Islet of Langerhans (tissue), 1 donor: ENCODE measurements around the gene BEGAIN.

ENCODE experiments used
- FAIRE-seq: peaks from one replicate; lab custom pipeline; 2011; peaks lifted over from hg19 to GRCh38; lab: Jason Lieb, UNC

BEGAIN gene

GRCh38 chr14:100587086-100587762 lies at the start of gene BEGAIN:
Gene BEGAIN, minus strand, starts transcription at chr14:100587417. Its CDS starts 127 bp downstream, at chr14:100587290.
- FAIRE-seq: no peak

GRCh38 chr14:100636559-100636958 lies 49.3 kb upstream of the BEGAIN start:
- FAIRE-seq: no peak

- no peak for FAIRE-seq
Observed at GRCh38 chr14:100634026-100634425, 46.8 kb upstream of the BEGAIN start.

GRCh38 chr14:100633406-100633805 lies 46.2 kb upstream of the BEGAIN start:
- FAIRE-seq: no peak

- FAIRE-seq: no peak
Observed at GRCh38 chr14:100629696-100630095, 42.5 kb upstream of the BEGAIN start.

- FAIRE-seq: no peak
Observed at GRCh38 chr14:100629098-100629497, 41.9 kb upstream of the BEGAIN start.

GRCh38 chr14:100628225-100628624 lies 41.0 kb upstream of the BEGAIN start:
- FAIRE-seq: no peak

GRCh38 chr14:100626614-100627013 lies 39.4 kb upstream of the BEGAIN start:
- FAIRE-seq: no peak

- FAIRE-seq: no peak
Observed at GRCh38 chr14:100623961-100624360, 36.7 kb upstream of the BEGAIN start.

- no peak for FAIRE-seq
Observed at GRCh38 chr14:100623557-100623956, 36.3 kb upstream of the BEGAIN start.

GRCh38 chr14:100622708-100623485 lies 35.7 kb upstream of the BEGAIN start:
- FAIRE-seq: no peak

GRCh38 chr14:100622224-100622623 lies 35.0 kb upstream of the BEGAIN start:
- FAIRE-seq: no peak

GRCh38 chr14:100621806-100622205 lies 34.6 kb upstream of the BEGAIN start:
- no peak for FAIRE-seq

GRCh38 chr14:100620255-100621100 lies 33.3 kb upstream of the BEGAIN start:
- no peak for FAIRE-seq

- no peak for FAIRE-seq
Observed at GRCh38 chr14:100619396-100620254, 32.4 kb upstream of the BEGAIN start.

GRCh38 chr14:100618763-100619320 lies 31.6 kb upstream of the BEGAIN start:
- FAIRE-seq: no peak

- FAIRE-seq: no peak
Observed at GRCh38 chr14:100618318-100618693, 31.1 kb upstream of the BEGAIN start.

GRCh38 chr14:100617410-100618317 lies 30.4 kb upstream of the BEGAIN start:
- FAIRE-seq: no peak

GRCh38 chr14:100616854-100617409 lies 29.7 kb upstream of the BEGAIN start:
- FAIRE-seq: no peak
